ENCODE measurements around the gene SAXO2. TPM values are rescaled to one million over a fixed set of nuclear protein-coding genes. Genes with fewer than 3 reads are reported as not detected.
"Not testable (repeated sequence)": the region's sequence is repeated elsewhere in the genome, so short reads cannot be mapped to it uniquely, and the experiment has no call there.

Gene SAXO2
- total and polyA plus RNA-seq, 2 donors (not counting 1 experiment from before 2014, with no cell fraction given) = 2.5 to 30.2 TPM

DNA sequence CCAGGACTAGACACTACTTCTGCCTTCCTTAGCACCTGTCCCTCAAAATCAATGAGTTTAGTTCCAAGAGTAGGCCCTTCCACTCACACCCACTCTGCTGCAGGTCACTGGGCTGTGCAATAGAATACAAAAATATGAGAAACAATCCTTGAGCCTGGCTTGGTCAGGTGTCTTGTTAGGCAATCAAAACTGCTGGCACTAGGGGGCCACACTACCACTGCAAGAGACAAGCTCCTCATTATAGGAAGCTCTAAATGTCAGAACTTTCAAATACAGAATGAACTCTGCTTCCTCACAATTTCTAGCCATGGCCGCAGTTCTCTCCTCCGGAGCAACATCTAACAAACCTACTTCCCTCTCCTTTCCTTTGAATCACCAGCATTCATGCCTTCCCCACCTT lies 41.1 kb upstream of the SAXO2 start:
- H4K20me1 ChIP-seq (ENCODE audit: control insufficient read depth, insufficient read depth, low read length, poor library complexity, severe bottlenecking); H2AFZ ChIP-seq (ENCODE audit: insufficient read depth, low read depth, low read length, poor library complexity, severe bottlenecking); H3K9ac ChIP-seq (ENCODE audit: low read length); H3K27ac ChIP-seq (ENCODE audit: low read length in 2 of 2); H3K27me3 Mint-ChIP-seq; intact Hi-C loops (cut with micrococcal nuclease); H3K27ac Mint-ChIP-seq; H3K9me3 Mint-ChIP-seq (ENCODE audit: insufficient read depth); H3K4me1 ChIP-seq (ENCODE audit: control insufficient read depth in 2 of 2, insufficient read depth in 2 of 2, low read length in 2 of 2); H3K27me3 ChIP-seq (replicated peaks in 1 of 4; ENCODE audit: control extremely low read depth in 1 of 4, control insufficient read depth in 3 of 4, insufficient read depth in 4 of 4, low read length in 3 of 4); H3K4me2 ChIP-seq (replicated peaks; ENCODE audit: low read depth, low read length, poor library complexity, severe bottlenecking); H3K9me3 ChIP-seq (ENCODE audit: control extremely low read depth in 1 of 3, control insufficient read depth in 2 of 3, insufficient read depth in 1 of 3, low read length in 2 of 3); H3K4me1 Mint-ChIP-seq; H3K79me2 ChIP-seq (ENCODE audit: control insufficient read depth, insufficient read depth, low read length); POLR2A ChIA-PET; H3K4me3 Mint-ChIP-seq; H3K4me3 ChIP-seq (ENCODE audit: control extremely low read depth in 1 of 5, extremely low read depth in 1 of 5, insufficient read depth in 1 of 5, low read depth in 2 of 5, low read length in 4 of 5): not testable (repeated sequence)
- ATAC-seq (ENCODE audit: low read depth) = peak; percentile 36
- H3K36me3 ChIP-seq (replicated peaks in 1 of 2; ENCODE audit: control extremely low read depth in 1 of 2, control insufficient read depth in 1 of 2, extremely low read depth in 1 of 2, insufficient read depth in 2 of 2, low read length in 1 of 2) = peaks cover 1 to 21% of the 10 kb centered on the region in 2 experiments
- CTCF ChIA-PET = interaction anchor here (0.6 to 0.7 kb wide), 2 partner anchors 10 to 11 kb away, joined by 3 read pairs; no protein-coding TSS in a partner anchor
- TF ChIP-seq, protein P1, sequence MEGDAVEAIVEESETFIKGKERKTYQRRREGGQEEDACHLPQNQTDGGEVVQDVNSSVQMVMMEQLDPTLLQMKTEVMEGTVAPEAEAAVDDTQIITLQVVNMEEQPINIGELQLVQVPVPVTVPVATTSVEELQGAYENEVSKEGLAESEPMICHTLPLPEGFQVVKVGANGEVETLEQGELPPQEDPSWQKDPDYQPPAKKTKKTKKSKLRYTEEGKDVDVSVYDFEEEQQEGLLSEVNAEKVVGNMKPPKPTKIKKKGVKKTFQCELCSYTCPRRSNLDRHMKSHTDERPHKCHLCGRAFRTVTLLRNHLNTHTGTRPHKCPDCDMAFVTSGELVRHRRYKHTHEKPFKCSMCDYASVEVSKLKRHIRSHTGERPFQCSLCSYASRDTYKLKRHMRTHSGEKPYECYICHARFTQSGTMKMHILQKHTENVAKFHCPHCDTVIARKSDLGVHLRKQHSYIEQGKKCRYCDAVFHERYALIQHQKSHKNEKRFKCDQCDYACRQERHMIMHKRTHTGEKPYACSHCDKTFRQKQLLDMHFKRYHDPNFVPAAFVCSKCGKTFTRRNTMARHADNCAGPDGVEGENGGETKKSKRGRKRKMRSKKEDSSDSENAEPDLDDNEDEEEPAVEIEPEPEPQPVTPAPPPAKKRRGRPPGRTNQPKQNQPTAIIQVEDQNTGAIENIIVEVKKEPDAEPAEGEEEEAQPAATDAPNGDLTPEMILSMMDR (IDR thresholded peaks at IDR 0.05) = peak; percentile 42
- WGBS (ENCODE audit: insufficient coverage) = 42% methylated on average over 2 of the region's 2 CpGs
- peak; percentile 53 for DNase-seq

DNA sequence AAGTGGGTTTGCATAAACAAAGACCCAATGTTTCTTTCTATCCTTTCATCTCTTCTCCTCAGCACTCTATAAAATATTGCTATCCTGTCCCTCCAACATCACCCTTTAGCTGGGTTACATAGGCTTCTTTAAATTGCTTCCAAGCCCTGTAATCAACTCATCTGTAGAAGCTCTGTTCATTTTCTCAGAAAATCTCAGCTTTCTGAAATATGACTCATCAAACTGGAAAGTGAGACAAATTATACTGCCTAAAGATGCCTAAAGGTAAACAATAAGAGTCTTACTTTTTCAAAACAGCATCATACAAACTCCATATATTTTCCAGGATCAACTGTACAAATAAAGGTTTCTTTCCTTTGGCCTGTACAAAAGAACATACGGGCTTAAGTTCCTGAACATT lies 33.9 kb upstream of the SAXO2 start:
- CTCF ChIA-PET = no interaction called here
- Mint-ChIP-seq H3K27me3 (no peaks in the 10 kb centered on the region), H3K9me3 (ENCODE audit: insufficient read depth) (no peaks in the 10 kb centered on the region)

More for the DNA sequence above, 33.9 kb upstream of the SAXO2 start:
- ATAC-seq (ENCODE audit: low read depth) = no peak
- Mint-ChIP-seq H3K4me3 (no peak overlapping the region), H3K27ac (no peak overlapping the region), H3K4me1 (peaks cover 6% of the 10 kb centered on the region)
- no peak overlapping the region for H3K4me2 ChIP-seq (replicated peaks; ENCODE audit: low read depth, low read length, poor library complexity, severe bottlenecking)
- no peak for TF ChIP-seq EZH2 (IDR thresholded peaks at IDR 0.05; ENCODE audit: borderline replicate concordance, insufficient read depth, low read depth, low read length, poor library complexity, severe bottlenecking)
- TF ChIP-seq, protein P1 (IDR thresholded peaks at IDR 0.05) = no peak
- no peaks in the 10 kb centered on the region for H4K20me1 ChIP-seq (ENCODE audit: control insufficient read depth, insufficient read depth, low read length, poor library complexity, severe bottlenecking)
- peaks cover 0 to 1% (median 0%) of the 10 kb centered on the region in 3 donors for H3K9me3 ChIP-seq (ENCODE audit: control extremely low read depth in 1 of 3, control insufficient read depth in 2 of 3, insufficient read depth in 1 of 3, low read length in 2 of 3)
- POLR2A ChIA-PET = no interaction called here
- no peak overlapping the region for H3K4me3 ChIP-seq (ENCODE audit: control extremely low read depth in 1 of 5, extremely low read depth in 1 of 5, insufficient read depth in 1 of 5, low read depth in 2 of 5, low read length in 4 of 5)
- no peaks in the 10 kb centered on the region for H3K79me2 ChIP-seq (ENCODE audit: control insufficient read depth, insufficient read depth, low read length)
- H3K9ac ChIP-seq (ENCODE audit: low read length) = no peak overlapping the region
- H3K27me3 ChIP-seq (replicated peaks in 1 of 4; ENCODE audit: control extremely low read depth in 1 of 4, control insufficient read depth in 3 of 4, insufficient read depth in 4 of 4, low read length in 3 of 4) = no peaks in the 10 kb centered on the region
- no peak overlapping the region for H3K27ac ChIP-seq (ENCODE audit: low read length in 2 of 2)
- no CpG with 5 or more reads among the region's 1 CpG for WGBS (ENCODE audit: insufficient coverage)
- peaks cover 10% of the 10 kb centered on the region in 2 experiments for H3K36me3 ChIP-seq (replicated peaks in 1 of 2; ENCODE audit: control extremely low read depth in 1 of 2, control insufficient read depth in 1 of 2, extremely low read depth in 1 of 2, insufficient read depth in 2 of 2, low read length in 1 of 2)
- H2AFZ ChIP-seq (ENCODE audit: insufficient read depth, low read depth, low read length, poor library complexity, severe bottlenecking) = no peak overlapping the region
- intact Hi-C loops (cut with micrococcal nuclease) = no loop called here
- no peak for DNase-seq
- peaks cover 4 to 9% of the 10 kb centered on the region in 2 donors for H3K4me1 ChIP-seq (ENCODE audit: control insufficient read depth in 2 of 2, insufficient read depth in 2 of 2, low read length in 2 of 2)
